KOPT-K1 (cell line): ENCODE measurements around the gene ZSWIM5.

Source experiments
- H3K27ac ChIP-seq: fragments of 200-600 bp; sonication (generic); 2 replicates; pipeline ENCODE4 v1.5.1; 2016; ENCODE audit warnings: antibody characterized with exemption, mild to moderate bottlenecking, low read depth, low read length; ENCODE audit not compliant: poor library complexity, severe bottlenecking
- H3K36me3 ChIP-seq: fragments of 200-600 bp; sonication (generic); 2 replicates; pipeline ENCODE4 v1.5.1; 2017; ENCODE audit warnings: antibody characterized with exemption, mild to moderate bottlenecking, low read length, moderate library complexity; ENCODE audit not compliant: insufficient read depth
- H3K9me3 ChIP-seq: fragments of 200-600 bp; sonication (generic); 2 replicates; pipeline ENCODE4 v1.5.1; 2017; ENCODE audit warnings: antibody characterized with exemption, low read length, mild to moderate bottlenecking; ENCODE audit not compliant: insufficient read depth, poor library complexity, severe bottlenecking

ZSWIM5 gene

GRCh38 chr1:45016090-45016697, 190.2 kb downstream of the ZSWIM5 start:
- H3K27ac ChIP-seq: no peak overlapping the region
- H3K36me3 ChIP-seq: peaks cover 7% of the 10 kb centered on the region; the same call in 1 of the 2 replicates
- no peaks in the 10 kb centered on the region for H3K9me3 ChIP-seq

DNA sequence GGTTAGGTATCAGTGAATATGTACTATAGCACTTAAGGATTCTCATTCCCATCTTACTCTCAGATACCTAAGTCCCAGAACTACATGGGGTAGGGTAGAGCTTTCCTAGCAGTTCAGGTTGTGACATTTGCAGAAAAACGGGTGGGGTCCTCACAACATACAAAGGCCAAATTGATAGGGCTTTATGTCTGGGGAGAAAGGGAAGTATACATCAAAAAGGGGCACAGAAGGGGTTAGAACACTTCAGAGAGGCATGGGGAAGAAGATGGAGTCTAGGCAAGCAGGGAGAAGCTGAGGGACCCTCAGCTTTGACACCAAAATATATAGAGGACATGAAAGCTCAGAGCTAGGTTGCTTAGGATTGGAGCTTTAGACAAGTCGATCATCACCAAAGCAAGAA, 190.7 kb downstream of the ZSWIM5 start:
- H3K36me3 ChIP-seq: peaks cover 7% of the 10 kb centered on the region; the same call in 1 of the 2 replicates
- no peaks in the 10 kb centered on the region for H3K9me3 ChIP-seq
- H3K27ac ChIP-seq: no peak overlapping the region

DNA sequence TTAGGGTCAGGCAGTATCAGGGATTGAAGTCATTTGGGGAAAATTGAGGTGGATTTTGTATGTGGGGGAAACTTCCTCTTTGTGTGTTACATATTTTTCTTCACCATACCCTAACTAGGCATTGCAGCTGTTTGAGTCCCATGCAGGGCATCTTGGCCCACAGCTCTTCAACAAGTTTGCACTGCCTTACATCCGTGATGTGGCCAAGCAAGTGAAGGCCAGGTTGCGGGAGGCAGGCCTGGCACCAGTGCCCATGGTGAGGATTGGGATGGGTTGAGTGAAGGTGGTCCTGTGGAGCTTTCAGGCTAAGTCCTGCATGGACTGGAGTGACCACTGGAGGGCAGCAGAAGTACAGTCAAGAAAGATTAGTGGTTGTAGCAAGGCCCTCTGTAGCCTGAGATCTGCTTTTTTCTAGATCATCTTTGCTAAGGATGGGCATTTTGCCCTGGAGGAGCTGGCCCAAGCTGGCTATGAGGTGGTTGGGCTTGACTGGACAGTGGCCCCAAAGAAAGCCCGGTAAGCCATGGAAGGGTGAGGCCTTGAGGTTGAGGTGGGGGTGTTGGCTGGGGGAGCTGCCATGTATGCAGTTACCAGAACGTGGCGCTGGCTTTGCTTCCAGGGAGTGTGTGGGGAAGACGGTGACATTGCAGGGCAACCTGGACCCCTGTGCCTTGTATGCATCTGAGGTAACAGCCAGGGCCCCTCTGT, 191.9 kb downstream of the ZSWIM5 start:
- Histone ChIP-seq H3K36me3 (peaks cover 10% of the 10 kb centered on the region; the same call in 1 of the 2 replicates), H3K9me3 (no peaks in the 10 kb centered on the region), H3K27ac (no peak overlapping the region)

GRCh38 chr1:45013551-45014209, 192.7 kb downstream of the ZSWIM5 start:
- H3K36me3 ChIP-seq: peaks cover 18% of the 10 kb centered on the region
- no peaks in the 10 kb centered on the region for H3K9me3 ChIP-seq
- H3K27ac ChIP-seq: no peak overlapping the region

GRCh38 chr1:45012639-45013278, 193.6 kb downstream of the ZSWIM5 start:
- peak overlapping the region; percentile 51 for H3K27ac ChIP-seq
- H3K36me3 ChIP-seq: peaks cover 27% of the 10 kb centered on the region
- H3K9me3 ChIP-seq: no peaks in the 10 kb centered on the region

GRCh38 chr1:45011837-45012638, 194.4 kb downstream of the ZSWIM5 start, which contains the start of gene UROD:
TSS of gene UROD (plus strand) at chr1:45012254. CDS start at chr1:45012266, 12 bp downstream.
- H3K27ac ChIP-seq: peak within 1 kb of the TSS; percentile 51
- peaks cover 34% of the 10 kb centered on the region for H3K36me3 ChIP-seq
- H3K9me3 ChIP-seq: no peaks in the 10 kb centered on the region

- Histone ChIP-seq H3K27ac (peak within 1 kb of the TSS; percentile 51), H3K9me3 (no peaks in the 10 kb centered on the region), H3K36me3 (peaks cover 43% of the 10 kb centered on the region)
These were observed 195.3 kb downstream of the ZSWIM5 start, which contains the start of gene HECTD3 for GRCh38 chr1:45010855-45011811. TSS of gene HECTD3 (minus strand) at chr1:45011324. CDS start at chr1:45011257, 67 bp downstream.

DNA sequence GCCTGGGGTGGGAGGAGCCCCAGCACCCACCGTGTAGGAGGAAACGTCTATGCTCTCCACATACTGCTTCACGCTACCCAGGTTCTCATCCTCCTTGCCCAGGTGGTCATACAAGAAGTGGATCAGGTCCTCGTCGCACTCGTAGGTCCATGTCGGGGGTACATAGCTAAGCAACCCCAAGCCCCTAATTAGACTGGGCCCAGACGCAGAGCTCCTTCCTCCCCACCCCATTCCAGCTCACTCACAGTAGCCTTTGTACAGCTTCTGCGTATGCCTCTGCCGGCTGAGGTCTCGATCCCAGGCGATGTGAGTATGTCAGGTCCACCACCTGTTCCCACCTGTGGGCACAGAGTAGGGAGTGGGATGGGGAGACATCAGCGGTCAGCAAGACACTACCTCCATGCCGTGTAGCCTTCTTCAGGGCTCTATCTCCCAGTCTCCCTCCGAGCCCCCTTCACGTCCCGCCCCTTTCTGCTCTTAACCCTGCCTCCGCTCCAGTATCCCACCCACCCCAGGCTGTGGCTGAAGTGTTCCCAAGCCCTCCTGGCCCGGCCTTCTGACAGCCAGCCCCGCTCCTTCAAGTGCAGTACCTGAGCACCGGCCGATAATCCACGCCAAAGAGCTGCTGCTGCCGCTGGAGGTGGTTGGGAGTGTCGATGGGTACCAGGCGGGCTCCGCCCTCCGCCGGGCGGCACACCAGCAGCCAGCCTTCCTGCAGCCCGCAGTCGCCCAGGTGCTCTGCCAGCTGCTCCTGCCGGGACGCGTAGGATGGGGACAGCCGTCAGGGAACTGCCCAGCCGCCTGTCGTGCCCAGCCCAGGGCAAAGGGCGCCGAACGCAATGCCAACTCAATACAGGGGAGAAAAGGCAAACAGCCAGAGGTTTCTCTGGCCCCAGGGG, 196.2 kb downstream of the ZSWIM5 start:
- Histone ChIP-seq H3K9me3 (no peaks in the 10 kb centered on the region), H3K36me3 (peaks cover 51% of the 10 kb centered on the region), H3K27ac (peak overlapping the region; percentile 51)

- Histone ChIP-seq H3K36me3 (peaks cover 54% of the 10 kb centered on the region), H3K27ac (no peak overlapping the region), H3K9me3 (no peaks in the 10 kb centered on the region)
These were observed 197.0 kb downstream of the ZSWIM5 start for GRCh38 chr1:45009296-45009865.

GRCh38 chr1:45008516-45008915, 197.9 kb downstream of the ZSWIM5 start:
- peaks cover 62% of the 10 kb centered on the region for H3K36me3 ChIP-seq
- no peaks in the 10 kb centered on the region for H3K9me3 ChIP-seq
- H3K27ac ChIP-seq: no peak overlapping the region

- H3K27ac ChIP-seq: no peak overlapping the region
- H3K36me3 ChIP-seq: peaks cover 67% of the 10 kb centered on the region
- no peaks in the 10 kb centered on the region for H3K9me3 ChIP-seq
These were observed 198.3 kb downstream of the ZSWIM5 start for GRCh38 chr1:45008076-45008475.

DNA sequence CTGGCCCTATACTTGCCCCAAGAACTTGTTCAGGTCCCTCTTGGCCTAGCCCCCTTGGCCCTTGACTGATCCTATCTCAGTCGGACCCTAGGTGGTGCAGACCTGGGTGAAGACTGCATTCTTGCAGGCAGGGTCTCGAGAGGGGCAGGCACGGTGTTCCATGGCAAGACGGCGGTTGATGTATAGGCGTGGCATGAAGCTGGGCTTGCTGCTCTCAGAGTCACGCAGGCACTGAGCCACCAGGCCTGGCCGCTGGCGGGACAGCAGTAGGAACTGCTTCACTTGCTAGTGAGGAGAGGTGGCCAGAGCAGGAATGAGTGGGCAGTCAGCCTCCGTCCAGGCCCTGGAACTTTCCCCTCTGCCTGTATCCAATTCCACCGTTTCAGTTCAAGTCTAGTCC, 199.1 kb downstream of the ZSWIM5 start:
- peaks cover 74% of the 10 kb centered on the region for H3K36me3 ChIP-seq
- H3K27ac ChIP-seq: no peak overlapping the region
- H3K9me3 ChIP-seq: no peaks in the 10 kb centered on the region
